HG02970 (cell line): ENCODE data around the gene SPOCK3.

Source experiments
- ATAC-seq: cut with Tn5 transposase; IDR thresholded peaks from one replicate; pipeline ENCODE4 v1.9.1; 2021; ENCODE audit warnings: mild to moderate bottlenecking, moderate library complexity, moderate number of reproducible peaks; ENCODE audit not compliant: unreplicated experiment, low FRiP score

SPOCK3 gene

GRCh38 chr4:167049257-167049656, 185.0 kb downstream of the SPOCK3 start:
- ATAC-seq = no peak

- ATAC-seq = no peak
Observed at GRCh38 chr4:167041524-167041923, 192.8 kb downstream of the SPOCK3 start.

DNA sequence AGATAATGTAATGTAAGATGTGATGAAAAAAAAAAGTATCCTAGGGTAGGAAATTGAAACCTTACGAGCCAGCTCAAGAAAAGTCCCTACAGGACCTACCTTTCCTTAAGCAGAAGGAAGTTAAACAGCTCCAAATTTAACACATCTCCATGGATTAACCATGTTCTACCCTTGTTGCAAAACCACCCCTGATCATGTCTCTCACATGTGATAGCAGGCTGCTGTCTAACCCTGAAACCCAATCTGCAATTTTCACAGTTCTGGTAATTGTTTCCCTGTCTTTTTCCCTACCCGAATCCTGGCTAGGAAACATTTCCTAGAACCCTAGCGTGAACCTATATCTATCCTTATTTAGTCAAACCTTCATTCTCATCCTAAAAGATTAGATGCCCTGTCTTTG, 198.9 kb downstream of the SPOCK3 start:
- no peak for ATAC-seq

GRCh38 chr4:167034983-167035382, 199.3 kb downstream of the SPOCK3 start:
- ATAC-seq = no peak

DNA sequence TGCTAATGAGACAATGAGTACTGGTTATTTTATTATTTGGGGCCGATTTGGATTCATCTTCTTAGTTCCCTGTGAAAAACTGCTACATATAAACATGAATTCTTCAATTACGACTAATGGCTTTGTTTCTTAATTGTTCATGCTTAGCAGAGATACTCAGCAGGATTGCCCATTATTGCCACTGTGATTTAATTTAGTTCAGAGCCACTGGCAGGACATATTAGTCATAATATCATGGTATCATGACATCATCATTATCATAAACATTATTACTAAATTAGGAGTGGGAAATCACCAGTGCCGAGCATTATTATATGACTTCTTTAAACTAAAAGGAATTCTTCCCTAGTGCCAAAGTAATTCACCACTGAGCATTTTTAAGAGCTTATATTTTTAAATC, 201.4 kb downstream of the SPOCK3 start:
- ATAC-seq = no peak

GRCh38 chr4:167031534-167032156, 202.6 kb downstream of the SPOCK3 start:
- ATAC-seq = no peak

- ATAC-seq = no peak
Observed at GRCh38 chr4:167028976-167029375, 205.3 kb downstream of the SPOCK3 start.

DNA sequence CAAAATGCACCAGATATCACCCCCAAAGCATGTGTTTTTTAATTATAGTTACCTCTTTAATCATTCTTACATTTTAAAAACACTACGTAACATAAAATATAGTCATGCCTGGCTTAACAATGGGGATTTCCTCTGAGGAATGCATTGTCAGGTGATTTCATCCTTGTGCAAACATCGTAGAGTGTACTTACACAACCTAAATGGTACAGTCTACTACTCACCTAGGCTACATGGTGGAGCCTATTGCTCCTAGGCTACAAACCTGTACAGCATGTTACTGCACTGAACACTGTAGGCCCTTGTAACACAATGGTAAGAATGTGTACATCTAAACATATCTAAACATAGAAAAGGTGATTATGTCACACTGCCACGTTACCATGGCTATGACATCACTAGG, 208.6 kb downstream of the SPOCK3 start:
- no peak for ATAC-seq

DNA sequence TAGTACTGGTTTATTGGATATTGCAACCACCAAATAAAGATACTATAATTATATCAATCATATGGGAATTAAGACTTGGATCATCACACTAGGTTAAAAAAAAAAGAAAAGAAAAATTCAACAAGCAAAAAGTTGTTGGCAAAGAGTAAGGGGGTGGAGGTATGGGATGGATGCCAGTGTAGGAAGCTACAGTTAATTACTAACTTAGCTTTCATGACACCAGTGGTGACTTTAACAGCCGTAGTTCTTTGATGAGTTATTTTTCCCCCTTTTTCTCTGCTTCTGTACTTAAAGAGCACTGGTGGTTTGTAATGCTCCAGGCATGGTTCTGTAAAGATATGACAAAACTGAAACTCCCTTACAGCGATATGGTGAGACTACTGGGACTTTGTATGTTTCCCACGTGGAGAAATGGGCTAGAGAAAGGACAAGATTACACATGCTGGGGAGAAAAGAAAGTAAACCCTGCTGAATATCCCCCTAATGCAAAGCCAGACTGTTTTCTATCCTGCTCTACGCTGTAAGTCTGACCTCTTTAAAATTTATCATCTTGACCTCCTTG, 210.8 kb downstream of the SPOCK3 start:
- ATAC-seq = no peak

- peak; percentile 65 for ATAC-seq
Observed at GRCh38 chr4:167021545-167022155, 212.6 kb downstream of the SPOCK3 start.

DNA sequence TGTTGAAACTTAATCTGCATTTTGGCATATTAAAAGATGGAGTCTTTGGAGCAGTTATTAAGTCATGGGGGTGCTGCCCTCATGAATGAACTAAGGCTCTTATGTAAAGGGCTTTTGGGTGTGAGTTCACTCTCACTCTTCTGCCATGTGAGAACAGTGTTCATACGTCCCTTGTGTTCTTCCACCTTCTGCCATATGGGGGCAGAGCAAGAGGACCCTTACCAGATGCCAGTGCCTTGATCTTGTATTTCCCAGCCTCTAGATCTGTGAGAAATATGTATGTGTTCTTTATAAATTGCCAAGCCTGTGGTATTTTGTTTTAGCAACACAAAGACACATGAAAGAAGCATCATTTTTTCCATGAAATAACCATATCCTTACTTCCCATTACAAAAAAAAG, 213.9 kb downstream of the SPOCK3 start:
- ATAC-seq = no peak

DNA sequence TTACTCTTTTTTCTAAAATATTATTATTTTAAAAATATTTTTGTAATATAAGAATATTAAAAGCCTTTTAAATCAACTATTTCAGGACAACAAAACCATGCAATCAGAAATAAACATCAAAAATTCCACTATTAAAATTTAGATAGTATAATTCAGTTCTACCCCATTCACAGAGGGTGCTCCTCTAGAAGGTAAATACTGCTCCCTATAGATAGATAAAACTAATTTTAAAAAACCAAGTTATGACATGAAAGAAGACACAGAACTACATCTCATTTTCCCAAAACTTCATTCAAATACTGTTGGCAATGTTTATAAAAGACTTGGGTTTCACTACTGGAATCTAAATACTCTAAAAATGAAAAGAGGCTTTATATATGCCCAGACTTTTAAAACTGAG, 219.3 kb downstream of the SPOCK3 start:
- ATAC-seq = no peak

DNA sequence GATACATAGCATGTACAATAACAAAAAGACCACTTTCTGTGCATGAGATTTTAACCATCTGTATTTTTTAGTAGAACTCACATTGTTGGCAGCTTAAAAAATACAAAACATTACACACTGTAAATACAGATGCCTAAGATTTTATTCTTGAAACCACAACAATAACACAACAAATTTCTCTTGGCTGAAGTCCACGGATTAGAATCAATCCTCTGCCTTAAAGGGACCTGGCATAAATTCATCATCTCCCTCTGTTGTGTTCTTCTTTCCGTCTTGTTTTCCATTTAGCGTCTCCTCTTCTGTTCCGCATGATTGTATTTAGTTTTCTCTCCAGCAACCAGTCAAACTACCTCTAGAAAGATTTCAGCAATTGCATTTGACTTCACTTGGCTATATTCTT, 231.0 kb downstream of the SPOCK3 start:
- ATAC-seq = no peak

GRCh38 chr4:167000141-167000852, 234.0 kb downstream of the SPOCK3 start:
- no peak for ATAC-seq

DNA sequence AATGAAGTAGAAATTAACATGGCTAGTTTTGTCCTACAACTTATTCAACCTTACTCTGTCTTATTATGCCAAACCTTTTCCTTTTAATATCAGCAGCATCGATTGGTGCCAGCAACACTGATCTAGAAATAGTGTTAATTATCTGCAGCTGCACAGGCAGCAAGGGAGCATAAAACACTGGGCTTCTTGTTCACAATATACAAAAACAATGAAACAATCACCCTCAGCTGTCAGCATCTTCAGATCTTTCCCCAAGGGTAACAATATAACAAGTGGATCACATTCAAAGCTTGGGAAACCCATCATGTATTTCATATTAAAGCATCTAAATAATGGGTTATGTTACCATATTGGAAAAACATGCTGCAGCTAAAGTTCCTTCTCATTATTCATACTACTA, 238.1 kb downstream of the SPOCK3 start:
- no peak for ATAC-seq

DNA sequence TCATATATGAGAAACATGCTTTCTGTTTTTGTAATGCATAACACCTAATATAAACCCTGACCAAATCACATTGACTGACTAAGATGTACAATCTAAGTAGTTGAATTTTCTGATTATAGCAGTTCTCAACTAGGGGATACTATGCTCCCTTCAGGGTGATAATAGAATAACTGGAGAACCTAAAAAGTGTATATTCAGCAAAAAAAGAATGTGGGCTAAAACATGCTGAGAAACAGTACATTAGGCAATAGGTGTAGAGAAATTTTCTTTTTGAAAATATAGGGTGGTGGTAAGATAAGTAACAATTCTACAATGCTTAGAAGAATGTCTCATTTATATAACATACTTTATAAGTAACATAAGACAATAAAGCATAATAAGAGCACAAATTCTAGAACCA, 239.6 kb downstream of the SPOCK3 start:
- ATAC-seq = no peak

- no peak for ATAC-seq
Observed at GRCh38 chr4:166991006-166991561, 243.2 kb downstream of the SPOCK3 start.

- no peak for ATAC-seq
Observed at GRCh38 chr4:166989886-166990285, 244.4 kb downstream of the SPOCK3 start.

DNA sequence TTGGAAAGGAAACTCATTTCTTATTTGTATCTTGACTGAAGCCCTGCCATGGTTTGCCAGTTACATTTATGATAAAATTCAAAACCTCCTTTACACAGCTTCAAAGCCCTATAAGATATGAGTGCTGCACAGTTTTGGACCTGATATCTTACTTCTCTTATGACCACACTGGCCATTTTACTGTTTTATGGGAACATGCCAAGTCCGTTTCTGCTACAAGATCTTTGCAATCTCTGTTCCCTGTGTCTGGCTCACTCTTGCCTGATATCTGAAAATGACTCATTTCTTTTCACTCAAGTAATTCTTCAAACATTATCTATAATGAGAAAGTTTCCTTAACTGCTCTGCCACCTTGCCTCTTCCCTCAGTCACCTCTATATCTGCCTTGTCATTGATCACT, 247.3 kb downstream of the SPOCK3 start:
- ATAC-seq = no peak

DNA sequence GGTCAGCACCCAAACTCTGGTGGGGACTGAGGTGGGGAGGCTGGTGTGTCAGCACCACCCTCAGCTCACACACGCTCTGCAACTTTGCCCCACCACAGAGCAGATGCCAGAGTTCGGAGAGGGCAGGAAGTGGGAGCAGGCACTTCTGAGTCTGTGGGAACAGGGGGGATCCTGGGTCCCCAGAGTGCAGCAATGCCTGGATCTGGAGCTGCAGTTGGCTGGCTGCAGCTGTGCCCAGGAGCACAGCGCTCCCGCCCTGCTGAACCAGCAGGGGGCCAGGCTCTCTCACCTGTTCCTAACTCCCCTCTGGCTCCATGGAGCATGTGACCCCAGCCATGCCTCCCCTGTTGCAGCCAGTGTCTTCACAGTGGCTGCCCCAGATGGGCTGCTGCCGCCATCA, 252.4 kb downstream of the SPOCK3 start:
- ATAC-seq = no peak

GRCh38 chr4:166980419-166980818, 253.9 kb downstream of the SPOCK3 start:
- no peak for ATAC-seq
